HL-60 (cell line): ENCODE data around the gene AK8.

Source experiments
- GABPA ChIP-seq: IDR thresholded peaks from 2 replicates; pipeline ENCODE4 v1.6.1; 2012; ENCODE audit warnings: low read depth
- POLR2AphosphoS5 ChIP-seq: IDR thresholded peaks from 2 replicates; pipeline ENCODE4 v1.6.1; 2012; ENCODE audit warnings: low read depth
- TF ChIP-seq, protein P1 (sequence below): IDR thresholded peaks from one replicate; pipeline ENCODE4 v1.5.1; 2011; ENCODE audit warnings: low read length, control low read depth, inconsistent platforms; ENCODE audit not compliant: insufficient read depth
- TF ChIP-seq, protein P2 (sequence below): IDR thresholded peaks from 2 replicates; pipeline ENCODE4 v1.6.1; 2012; ENCODE audit warnings: low read depth; ENCODE audit not compliant: insufficient replicate concordance

DNA sequence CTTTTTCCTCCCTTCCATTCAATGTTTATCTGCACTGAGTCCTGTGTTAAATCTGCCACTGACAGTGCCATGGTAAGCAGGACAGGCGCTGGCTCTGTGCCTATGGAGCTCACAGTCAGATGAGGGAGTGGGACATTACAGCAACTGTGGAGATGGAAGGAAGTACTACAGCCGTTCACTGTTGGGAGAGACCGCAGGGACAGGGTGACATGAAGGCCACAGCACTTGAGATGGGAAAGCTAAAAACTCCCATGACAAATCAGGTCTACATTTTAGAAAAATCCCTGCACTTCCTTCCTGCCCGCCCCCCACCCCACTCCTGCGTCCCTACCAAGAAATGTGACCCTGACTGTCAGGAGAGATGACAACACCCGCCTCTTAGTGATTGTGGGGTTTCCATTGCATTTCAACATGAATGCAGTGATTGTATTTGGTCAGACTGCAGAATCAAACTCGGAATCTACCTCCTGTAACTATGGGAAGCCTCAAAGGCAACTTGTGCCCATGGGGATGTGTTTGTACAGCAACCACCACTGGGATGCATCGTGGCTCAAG lies 151.4 kb downstream of the AK8 start:
- TF ChIP-seq, protein P1, sequence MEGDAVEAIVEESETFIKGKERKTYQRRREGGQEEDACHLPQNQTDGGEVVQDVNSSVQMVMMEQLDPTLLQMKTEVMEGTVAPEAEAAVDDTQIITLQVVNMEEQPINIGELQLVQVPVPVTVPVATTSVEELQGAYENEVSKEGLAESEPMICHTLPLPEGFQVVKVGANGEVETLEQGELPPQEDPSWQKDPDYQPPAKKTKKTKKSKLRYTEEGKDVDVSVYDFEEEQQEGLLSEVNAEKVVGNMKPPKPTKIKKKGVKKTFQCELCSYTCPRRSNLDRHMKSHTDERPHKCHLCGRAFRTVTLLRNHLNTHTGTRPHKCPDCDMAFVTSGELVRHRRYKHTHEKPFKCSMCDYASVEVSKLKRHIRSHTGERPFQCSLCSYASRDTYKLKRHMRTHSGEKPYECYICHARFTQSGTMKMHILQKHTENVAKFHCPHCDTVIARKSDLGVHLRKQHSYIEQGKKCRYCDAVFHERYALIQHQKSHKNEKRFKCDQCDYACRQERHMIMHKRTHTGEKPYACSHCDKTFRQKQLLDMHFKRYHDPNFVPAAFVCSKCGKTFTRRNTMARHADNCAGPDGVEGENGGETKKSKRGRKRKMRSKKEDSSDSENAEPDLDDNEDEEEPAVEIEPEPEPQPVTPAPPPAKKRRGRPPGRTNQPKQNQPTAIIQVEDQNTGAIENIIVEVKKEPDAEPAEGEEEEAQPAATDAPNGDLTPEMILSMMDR: no peak
- no peak for TF ChIP-seq POLR2AphosphoS5
- TF ChIP-seq, protein P2, sequence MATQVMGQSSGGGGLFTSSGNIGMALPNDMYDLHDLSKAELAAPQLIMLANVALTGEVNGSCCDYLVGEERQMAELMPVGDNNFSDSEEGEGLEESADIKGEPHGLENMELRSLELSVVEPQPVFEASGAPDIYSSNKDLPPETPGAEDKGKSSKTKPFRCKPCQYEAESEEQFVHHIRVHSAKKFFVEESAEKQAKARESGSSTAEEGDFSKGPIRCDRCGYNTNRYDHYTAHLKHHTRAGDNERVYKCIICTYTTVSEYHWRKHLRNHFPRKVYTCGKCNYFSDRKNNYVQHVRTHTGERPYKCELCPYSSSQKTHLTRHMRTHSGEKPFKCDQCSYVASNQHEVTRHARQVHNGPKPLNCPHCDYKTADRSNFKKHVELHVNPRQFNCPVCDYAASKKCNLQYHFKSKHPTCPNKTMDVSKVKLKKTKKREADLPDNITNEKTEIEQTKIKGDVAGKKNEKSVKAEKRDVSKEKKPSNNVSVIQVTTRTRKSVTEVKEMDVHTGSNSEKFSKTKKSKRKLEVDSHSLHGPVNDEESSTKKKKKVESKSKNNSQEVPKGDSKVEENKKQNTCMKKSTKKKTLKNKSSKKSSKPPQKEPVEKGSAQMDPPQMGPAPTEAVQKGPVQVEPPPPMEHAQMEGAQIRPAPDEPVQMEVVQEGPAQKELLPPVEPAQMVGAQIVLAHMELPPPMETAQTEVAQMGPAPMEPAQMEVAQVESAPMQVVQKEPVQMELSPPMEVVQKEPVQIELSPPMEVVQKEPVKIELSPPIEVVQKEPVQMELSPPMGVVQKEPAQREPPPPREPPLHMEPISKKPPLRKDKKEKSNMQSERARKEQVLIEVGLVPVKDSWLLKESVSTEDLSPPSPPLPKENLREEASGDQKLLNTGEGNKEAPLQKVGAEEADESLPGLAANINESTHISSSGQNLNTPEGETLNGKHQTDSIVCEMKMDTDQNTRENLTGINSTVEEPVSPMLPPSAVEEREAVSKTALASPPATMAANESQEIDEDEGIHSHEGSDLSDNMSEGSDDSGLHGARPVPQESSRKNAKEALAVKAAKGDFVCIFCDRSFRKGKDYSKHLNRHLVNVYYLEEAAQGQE: no peak
- no peak for TF ChIP-seq GABPA
